ENCODE results near the gene WBP1. TPM values are rescaled to one million over a fixed set of nuclear protein-coding genes. Genes with fewer than 3 reads are reported as not detected.
"Not testable (repeated sequence)": the region's sequence is repeated elsewhere in the genome, so short reads cannot be mapped to it uniquely, and the experiment has no call there.

WBP1 gene
- total and polyA plus RNA-seq, 5 experiments from 2014 or later = 32.4 to 122 (median 38.3) TPM

GRCh38 chr2:74481431-74481830 lies 23.2 kb downstream of the WBP1 start:
- DNase-seq (no peak), ATAC-seq (no peak)
- H3K4me3 Mint-ChIP-seq = peak overlapping the region; percentile 67 to 100 (median 100)
- peaks cover 16 to 49% (median 35%) of the 10 kb centered on the region in 4 donors for H3K4me1 Mint-ChIP-seq
- no peaks in the 10 kb centered on the region for H3K9me3 Mint-ChIP-seq
- H3K27me3 Mint-ChIP-seq = no peaks in the 10 kb centered on the region
- POLR2A ChIA-PET = interaction anchor here (0.6 to 5.4 kb wide), 8 partner anchors 8 to 42 kb away, joined by 3 to 159 read pairs (median 12); partner anchors contain the start of genes INO80B, MOGS, MRPL53 and PCGF1
- H3K27ac Mint-ChIP-seq = peak overlapping the region in 7 of 10 donors; percentile 20 to 100 (median 56)
- H3K36me3 Mint-ChIP-seq = peaks cover 0 to 49% (median 7%) of the 10 kb centered on the region in 3 donors

GRCh38 chr2:74481961-74482800 lies 23.9 kb downstream of the WBP1 start:
- peak overlapping the region; percentile 90 to 100 (median 100) for H3K4me3 Mint-ChIP-seq
- peaks cover 0 to 52% (median 7%) of the 10 kb centered on the region in 3 donors for H3K36me3 Mint-ChIP-seq
- DNase-seq (peak in 6 of 10 donors; percentile 31 to 76 (median 40)), ATAC-seq (peak; percentile 50 to 56)
- H3K9me3 Mint-ChIP-seq = no peaks in the 10 kb centered on the region
- POLR2A ChIA-PET = interaction anchor here (0.6 to 5.4 kb wide), 22 partner anchors 9 to 356 kb away, joined by 3 to 159 read pairs (median 5); partner anchors contain the start of genes AUP1, C2orf81, HTRA2 and INO80B
- peak overlapping the region; percentile 97 to 100 (median 100) for H3K27ac Mint-ChIP-seq
- no peaks in the 10 kb centered on the region for H3K27me3 Mint-ChIP-seq
- H3K4me1 Mint-ChIP-seq = peaks cover 18 to 51% (median 38%) of the 10 kb centered on the region in 4 donors

- Mint-ChIP-seq H3K4me3 (peak within 1 kb of the TSS; percentile 90 to 100 (median 100)), H3K27me3 (no peaks in the 10 kb centered on the region), H3K36me3 (peaks cover 0 to 51% (median 7%) of the 10 kb centered on the region in 3 donors), H3K27ac (peak within 1 kb of the TSS; percentile 97 to 100 (median 100)), H3K4me1 (peaks cover 15 to 47% (median 36%) of the 10 kb centered on the region in 4 donors), H3K9me3 (no peaks in the 10 kb centered on the region)
- peak; percentile 80 to 99 (median 93) for DNase-seq
- peak; percentile 91 to 93 for ATAC-seq
- POLR2A ChIA-PET = interaction anchor here (0.8 to 5.4 kb wide), 21 partner anchors 10 to 305 kb away, joined by 3 to 159 read pairs (median 5); partner anchors contain the start of genes AUP1, C2orf81, HTRA2 and INO80B
Measured at GRCh38 chr2:74482801-74483674, 24.8 kb downstream of the WBP1 start, which contains the start of the genes CCDC142 and TTC31. Gene CCDC142, minus strand, starts transcription at chr2:74482998. Its CDS starts 161 bp downstream, at chr2:74482837. Gene TTC31, plus strand, starts transcription at chr2:74483081. Its CDS starts 15 bp downstream, at chr2:74483096.

GRCh38 chr2:74483675-74484164 lies 25.5 kb downstream of the WBP1 start:
- Mint-ChIP-seq H3K27ac (peak overlapping the region in 9 of 10 donors; percentile 99 to 100 (median 100)), H3K4me1 (peaks cover 15 to 47% (median 36%) of the 10 kb centered on the region in 4 donors), H3K4me3 (peak overlapping the region; percentile 90 to 100 (median 100)), H3K36me3 (peaks cover 0 to 50% (median 7%) of the 10 kb centered on the region in 3 donors)
- POLR2A ChIA-PET = interaction anchor here (0.7 to 5.4 kb wide), 15 partner anchors 10 to 305 kb away, joined by 3 to 159 read pairs (median 7); partner anchors contain the start of genes AUP1, HTRA2, INO80B and MOGS
- not testable (repeated sequence) for DNase-seq, ATAC-seq, H3K9me3 Mint-ChIP-seq, H3K27me3 Mint-ChIP-seq

GRCh38 chr2:74486141-74486540 lies 27.9 kb downstream of the WBP1 start:
- peaks cover 15 to 31% (median 21%) of the 10 kb centered on the region in 4 donors for H3K4me1 Mint-ChIP-seq
- H3K4me3 Mint-ChIP-seq = no peak overlapping the region
- peaks cover 0 to 48% (median 7%) of the 10 kb centered on the region in 3 donors for H3K36me3 Mint-ChIP-seq
- H3K27me3 Mint-ChIP-seq = no peaks in the 10 kb centered on the region
- DNase-seq (no peak), ATAC-seq (no peak)
- no peaks in the 10 kb centered on the region for H3K9me3 Mint-ChIP-seq
- H3K27ac Mint-ChIP-seq = peak overlapping the region in 1 of 10 donors; percentile 67
- POLR2A ChIA-PET = interaction anchor here (0.7 to 0.8 kb wide), 2 partner anchors 14 to 47 kb away, joined by 3 read pairs; no protein-coding TSS in a partner anchor

GRCh38 chr2:74488643-74489481 lies 30.6 kb downstream of the WBP1 start:
- POLR2A ChIA-PET = no interaction called here
- DNase-seq (no peak), ATAC-seq (no peak)
- H3K4me1 Mint-ChIP-seq = peaks cover 6 to 17% (median 9%) of the 10 kb centered on the region in 4 donors
- H3K27ac Mint-ChIP-seq = peak overlapping the region in 2 of 10 donors; percentile 49 to 75
- H3K27me3 Mint-ChIP-seq = no peaks in the 10 kb centered on the region
- no peaks in the 10 kb centered on the region for H3K9me3 Mint-ChIP-seq
- peaks cover 0 to 70% (median 11%) of the 10 kb centered on the region in 3 donors for H3K36me3 Mint-ChIP-seq
- H3K4me3 Mint-ChIP-seq = no peak overlapping the region

GRCh38 chr2:74489906-74490305 lies 31.7 kb downstream of the WBP1 start:
- Mint-ChIP-seq H3K4me1 (peaks cover 4 to 13% (median 8%) of the 10 kb centered on the region in 4 donors), H3K36me3 (peaks cover 0 to 74% (median 14%) of the 10 kb centered on the region in 3 donors)
- POLR2A ChIA-PET = no interaction called here

GRCh38 chr2:74491648-74492544 lies 33.7 kb downstream of the WBP1 start:
- H3K36me3 Mint-ChIP-seq = peaks cover 0 to 56% (median 12%) of the 10 kb centered on the region in 3 donors

More at GRCh38 chr2:74489906-74490305, 31.7 kb downstream of the WBP1 start:
- DNase-seq (no peak), ATAC-seq (no peak)
- Mint-ChIP-seq H3K27me3 (no peaks in the 10 kb centered on the region), H3K27ac (no peak overlapping the region), H3K4me3 (no peak overlapping the region), H3K9me3 (no peaks in the 10 kb centered on the region)

GRCh38 chr2:74493546-74493945 lies 35.3 kb downstream of the WBP1 start:
- POLR2A ChIA-PET = interaction anchor here (0.5 kb wide), 1 partner anchor 14 kb away, joined by 3 read pairs; the partner anchor contains the start of gene PCGF1
- peaks cover 0 to 50% (median 12%) of the 10 kb centered on the region in 3 donors for H3K36me3 Mint-ChIP-seq

More at GRCh38 chr2:74491648-74492544, 33.7 kb downstream of the WBP1 start:
- Mint-ChIP-seq H3K4me1 (peaks cover 0 to 6% (median 2%) of the 10 kb centered on the region in 4 donors), H3K4me3 (no peak overlapping the region), H3K27me3 (no peaks in the 10 kb centered on the region), H3K9me3 (peaks cover 0 to 1% (median 0%) of the 10 kb centered on the region in 9 donors), H3K27ac (peak overlapping the region in 1 of 10 donors; percentile 32)
- DNase-seq = no peak
- no peak for ATAC-seq
- POLR2A ChIA-PET = no interaction called here

GRCh38 chr2:74495440-74495839 lies 37.2 kb downstream of the WBP1 start:
- H3K4me3 Mint-ChIP-seq = no peak overlapping the region
- H3K4me1 Mint-ChIP-seq = peaks cover 11 to 29% (median 24%) of the 10 kb centered on the region in 4 donors
- ATAC-seq = no peak
- peak overlapping the region in 1 of 10 donors; percentile 62 for H3K27ac Mint-ChIP-seq
- no peak for DNase-seq
- peaks cover 0 to 1% (median 0%) of the 10 kb centered on the region in 9 donors for H3K9me3 Mint-ChIP-seq
- POLR2A ChIA-PET = interaction anchor here (1.0 to 1.3 kb wide), 2 partner anchors 9 to 13 kb away, joined by 3 to 5 read pairs; partner anchors contain the start of genes CCDC142 and TTC31
- H3K36me3 Mint-ChIP-seq = peaks cover 0 to 38% (median 8%) of the 10 kb centered on the region in 3 donors
- H3K27me3 Mint-ChIP-seq = peaks cover 8 to 28% (median 17%) of the 10 kb centered on the region in 5 donors

More at GRCh38 chr2:74493546-74493945, 35.3 kb downstream of the WBP1 start:
- H3K4me3 Mint-ChIP-seq = no peak overlapping the region
- H3K4me1 Mint-ChIP-seq = peaks cover 8 to 12% (median 10%) of the 10 kb centered on the region in 4 donors
- DNase-seq (no peak), ATAC-seq (no peak)
- peaks cover 0 to 11% (median 5%) of the 10 kb centered on the region in 5 donors for H3K27me3 Mint-ChIP-seq
- peaks cover 0 to 1% (median 0%) of the 10 kb centered on the region in 9 donors for H3K9me3 Mint-ChIP-seq
- H3K27ac Mint-ChIP-seq = peak overlapping the region in 1 of 10 donors; percentile 25

Data from naive thymus-derived CD8-positive, alpha-beta T cell (primary cell).